KG1 (cell line): Measurements from ENCODE around the gene PXDC1.

Experiments
- DNase-seq: peaks from one replicate; lab custom pipeline; 2025; lab: John Stamatoyannopoulos, UW

Gene PXDC1

GRCh38 chr6:3746696-3747095 is 4.8 kb downstream of the PXDC1 start:
- no peak for DNase-seq

GRCh38 chr6:3746119-3746691 is 5.3 kb downstream of the PXDC1 start:
- DNase-seq: no peak

DNA sequence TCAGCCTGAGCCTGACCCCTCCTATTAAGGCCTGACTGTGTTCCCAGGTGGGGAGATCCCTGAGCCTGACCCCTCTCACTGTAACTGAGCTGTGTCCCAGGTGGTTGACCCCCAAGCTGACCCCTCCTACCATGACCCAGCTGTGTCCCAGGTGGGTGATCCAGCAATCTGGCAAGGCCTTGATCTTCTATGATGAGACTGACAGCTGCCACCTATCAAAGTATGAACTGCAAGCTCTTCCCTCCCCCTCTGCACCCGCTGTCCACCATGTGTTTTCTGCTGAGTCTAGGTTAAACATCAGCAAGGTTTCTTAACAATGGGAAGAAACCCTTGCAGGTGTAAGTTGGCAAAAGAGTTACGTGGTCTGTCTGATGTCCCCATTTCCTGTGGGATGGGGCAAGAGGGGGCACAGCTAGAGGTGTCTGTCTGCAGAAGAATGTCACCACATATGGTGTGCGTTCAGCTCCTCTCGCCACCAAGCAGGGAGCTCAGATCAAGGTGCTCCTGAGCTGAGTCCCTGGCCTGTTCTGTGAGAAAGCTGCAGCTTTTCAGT is 5.9 kb downstream of the PXDC1 start:
- no peak for DNase-seq

GRCh38 chr6:3744901-3745470 is 6.5 kb downstream of the PXDC1 start:
- no peak for DNase-seq

DNA sequence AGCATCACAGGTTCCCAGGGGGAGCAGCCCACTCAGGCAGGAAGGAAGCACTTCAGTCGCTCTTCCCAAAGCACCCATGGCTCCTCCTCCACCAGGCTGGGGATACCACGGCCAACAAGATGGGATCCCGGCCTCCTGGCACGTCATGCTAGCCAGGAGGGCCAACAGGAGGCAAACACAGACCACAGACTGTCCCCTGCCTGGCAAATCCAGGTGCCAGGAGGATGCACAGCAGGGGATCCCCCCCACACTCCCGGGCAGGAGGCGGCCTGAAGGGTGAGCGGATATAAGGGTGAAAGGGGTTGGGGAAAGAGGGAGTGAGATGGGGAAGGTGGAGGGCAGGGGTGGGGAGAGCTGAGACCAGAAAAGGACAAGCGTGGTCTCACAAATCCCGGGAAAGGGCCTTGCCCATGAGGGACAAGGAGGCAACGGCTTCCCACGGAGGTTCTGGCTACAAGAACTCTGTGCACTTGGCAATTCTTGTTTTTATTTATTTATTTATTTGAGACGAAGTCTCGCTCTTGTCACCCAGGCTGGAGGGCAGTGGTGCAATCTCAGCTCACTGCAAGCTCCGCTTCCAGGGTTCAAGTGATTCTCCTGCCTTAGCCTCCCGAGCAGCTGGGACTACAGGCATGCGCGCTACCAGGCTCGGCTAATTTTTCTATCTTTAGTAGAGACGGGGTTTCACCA is 7.2 kb downstream of the PXDC1 start:
- DNase-seq: no peak

GRCh38 chr6:3743541-3743940 is 8.0 kb downstream of the PXDC1 start:
- no peak for DNase-seq

DNA sequence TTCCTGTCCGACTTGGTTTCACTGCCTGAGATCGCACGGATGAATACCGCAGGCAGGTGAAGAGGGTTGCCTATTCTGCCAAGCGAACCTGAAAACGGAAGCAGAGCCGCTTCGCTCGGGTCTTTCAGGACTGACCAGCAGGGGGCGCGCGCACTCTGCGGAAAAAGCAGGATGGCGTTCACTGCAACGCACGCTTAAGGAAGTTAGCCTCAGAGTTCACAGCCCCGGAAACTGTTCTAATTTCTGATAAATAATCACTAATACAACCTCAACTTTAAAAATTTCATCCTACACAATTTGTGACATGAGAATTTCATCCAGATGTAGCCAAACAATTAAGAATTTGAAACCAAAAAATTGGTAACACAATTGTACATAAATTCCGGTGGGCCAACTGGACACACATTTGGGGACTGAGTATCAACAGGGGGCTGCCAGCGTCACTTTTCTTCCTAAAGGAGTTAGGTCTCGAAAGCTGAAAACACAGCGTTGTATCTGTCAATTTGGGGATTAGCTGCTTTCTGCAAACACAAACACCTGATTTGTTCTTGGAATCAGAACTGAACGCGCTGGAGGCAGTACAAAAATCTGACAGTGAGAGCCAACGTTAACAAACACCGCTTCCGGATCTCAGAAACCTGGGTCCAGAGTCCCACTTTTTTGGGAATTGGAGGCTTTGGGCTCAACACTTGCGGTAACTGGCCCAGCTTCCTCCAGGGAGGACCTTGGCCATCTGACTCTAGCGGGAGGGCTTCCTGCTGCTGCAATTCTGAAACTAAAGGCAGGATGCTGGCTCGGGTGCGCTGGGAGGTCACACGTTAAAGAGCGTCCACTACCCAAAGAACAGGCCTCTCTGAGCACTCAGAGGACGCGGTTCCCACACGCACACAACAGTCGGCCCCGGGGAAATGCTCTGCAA is 8.8 kb downstream of the PXDC1 start:
- peak; percentile 78 for DNase-seq

- no peak for DNase-seq
These were observed 9.5 kb downstream of the PXDC1 start for GRCh38 chr6:3742076-3742425.

GRCh38 chr6:3741477-3741871 is 10.0 kb downstream of the PXDC1 start:
- DNase-seq: no peak

GRCh38 chr6:3740551-3741476 is 10.7 kb downstream of the PXDC1 start:
- DNase-seq: no peak

GRCh38 chr6:3739311-3739897 is 12.1 kb downstream of the PXDC1 start:
- no peak for DNase-seq

- DNase-seq: no peak
These were observed 13.0 kb downstream of the PXDC1 start for GRCh38 chr6:3738381-3739131.

- no peak for DNase-seq
These were observed 13.7 kb downstream of the PXDC1 start for GRCh38 chr6:3737831-3738210.

- DNase-seq: no peak
These were observed 14.2 kb downstream of the PXDC1 start for GRCh38 chr6:3737149-3737830.

GRCh38 chr6:3735029-3735605 is 16.4 kb downstream of the PXDC1 start:
- DNase-seq: no peak

GRCh38 chr6:3734023-3734422 is 17.5 kb downstream of the PXDC1 start:
- DNase-seq: no peak

GRCh38 chr6:3733321-3733925 is 18.1 kb downstream of the PXDC1 start:
- no peak for DNase-seq

- DNase-seq: peak; percentile 8
These were observed 19.0 kb downstream of the PXDC1 start for GRCh38 chr6:3732345-3733141.
